Activated CD4-positive, alpha-beta memory T cell treated with anti-CD3 and anti-CD28 coated beads for 36 hours (primary cell): Measurements from ENCODE around the gene ADH5. TPM values are rescaled to one million over a fixed set of nuclear protein-coding genes. Genes with fewer than 3 reads are reported as not detected.
"Not testable (repeated sequence)": the region's sequence is repeated elsewhere in the genome, so short reads cannot be mapped to it uniquely, and the experiment has no call there.

Source experiments
- CTCF ChIA-PET: fragments of 350-600 bp; sonication (Branson Sonifier 250); formaldehyde crosslinking; loops from one replicate; lab custom pipeline; 2021; ENCODE audit warnings: antibody characterized with exemption, inconsistent platforms; lab: Charles Lee
- POLR2A ChIA-PET: fragments of 350-600 bp; sonication (Branson Sonifier 250); formaldehyde crosslinking; loops from one replicate; lab custom pipeline; 2021; ENCODE audit warnings: antibody characterized with exemption; lab: Charles Lee
- DNase-seq: peaks from one replicate; pipeline ENCODE4 v3.0.0-alpha.2; 2020
- H3K27ac Mint-ChIP-seq: one replicate; pipeline ENCODE4 v1.8.0; 2021; ENCODE audit warnings: mixed read lengths
- H3K27me3 Mint-ChIP-seq: one replicate; pipeline ENCODE4 v1.8.0; 2021; ENCODE audit warnings: mixed read lengths
- H3K36me3 Mint-ChIP-seq: one replicate; pipeline ENCODE4 v1.8.0; 2021; ENCODE audit warnings: mixed read lengths
- H3K4me1 Mint-ChIP-seq: one replicate; pipeline ENCODE4 v1.8.0; 2021; ENCODE audit warnings: low read depth, mixed read lengths
- H3K4me3 Mint-ChIP-seq: one replicate; pipeline ENCODE4 v1.8.0; 2021; ENCODE audit warnings: mild to moderate bottlenecking, mixed read lengths
- H3K9me3 Mint-ChIP-seq: one replicate; pipeline ENCODE4 v1.8.0; 2021; ENCODE audit warnings: mixed read lengths
- intact Hi-C: fragments of 100-400 bp; cut with micrococcal nuclease; formaldehyde crosslinking; loops from one replicate; pipeline ENCODE4 v1.15.1; 2023
- total RNA-seq, 2 experiments: library from RNA; stranded (reverse); gene quantifications; one replicate each; pipeline ENCODE4 v1.2.3, GENCODE V29; 2021

The ADH5 gene
- total RNA-seq, 2 experiments from 2014 or later, result 112 to 119 TPM

DNA sequence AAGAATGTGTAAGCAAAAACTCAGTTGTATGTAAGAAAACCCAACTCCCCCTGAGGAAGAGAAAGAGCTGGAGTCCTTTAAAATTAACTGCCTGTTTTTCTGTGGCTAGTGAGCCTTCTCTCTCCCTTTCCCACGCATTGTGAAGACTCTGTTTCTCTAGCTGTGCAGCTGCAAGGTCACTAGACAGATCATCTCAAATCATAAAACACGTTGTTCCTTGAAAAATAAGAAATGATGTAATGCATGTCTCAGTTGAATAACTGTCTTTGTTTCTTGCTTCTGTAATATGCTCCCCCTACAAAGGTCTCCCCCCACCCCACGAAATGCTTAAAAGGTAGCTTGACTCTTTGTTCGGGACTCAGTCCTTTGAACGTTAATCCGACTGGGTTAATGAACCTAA, 7.7 kb downstream of the ADH5 start:
- H3K27ac Mint-ChIP-seq, POLR2A ChIA-PET, H3K4me3 Mint-ChIP-seq, H3K9me3 Mint-ChIP-seq, H3K4me1 Mint-ChIP-seq, DNase-seq, CTCF ChIA-PET, H3K27me3 Mint-ChIP-seq: not testable (repeated sequence)
- intact Hi-C loops, result loop anchor here (10.0 kb wide), 1 partner anchor 816 kb away; the partner anchor contains the start of gene RAP1GDS1
- H3K36me3 Mint-ChIP-seq, result peaks cover 32% of the 10 kb centered on the region

DNA sequence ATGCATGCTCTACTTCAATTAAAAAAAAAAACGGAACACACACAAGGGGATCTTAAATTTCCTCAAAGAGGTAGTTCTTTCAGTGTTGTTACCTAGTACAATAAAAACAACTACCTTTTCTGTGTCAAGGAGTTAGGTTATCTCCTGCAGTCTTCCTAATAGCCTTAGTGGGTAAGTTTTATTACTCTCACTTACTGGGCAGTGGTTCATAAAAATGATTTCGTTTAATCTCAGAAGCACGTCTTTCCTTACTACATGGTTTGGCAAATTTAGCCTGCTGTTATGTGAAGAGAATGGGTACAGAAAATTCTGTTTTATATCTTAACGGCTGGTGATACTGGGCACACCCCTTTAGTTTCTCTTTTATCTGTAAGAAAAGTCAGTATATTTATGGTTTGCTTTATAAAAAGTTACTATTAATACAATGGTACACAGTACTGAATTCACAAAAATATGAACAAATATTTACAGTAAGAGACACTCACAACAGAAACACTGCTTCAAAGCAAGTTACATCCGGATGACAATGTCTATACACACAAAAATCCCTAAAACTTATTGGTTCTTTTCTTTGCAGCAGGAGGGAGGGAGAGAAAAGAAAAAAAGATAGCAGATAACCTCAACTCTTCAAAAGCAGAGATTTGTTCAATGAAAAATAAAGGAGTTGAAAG, 8.8 kb downstream of the ADH5 start:
- Mint-ChIP-seq H3K4me1 (peaks cover 3% of the 10 kb centered on the region), H3K9me3 (no peaks in the 10 kb centered on the region), H3K27me3 (no peaks in the 10 kb centered on the region), H3K4me3 (no peak overlapping the region), H3K27ac (no peak overlapping the region), H3K36me3 (peaks cover 36% of the 10 kb centered on the region)
- ChIA-PET CTCF (interaction anchor here (1.7 kb wide), 1 partner anchor 24 kb away, joined by 5 read pairs; no protein-coding TSS in a partner anchor), POLR2A (no interaction called here)
- DNase-seq, result no peak
- intact Hi-C loops, result loop anchor here (10.0 kb wide), 1 partner anchor 815 kb away; the partner anchor contains the start of gene RAP1GDS1

DNA sequence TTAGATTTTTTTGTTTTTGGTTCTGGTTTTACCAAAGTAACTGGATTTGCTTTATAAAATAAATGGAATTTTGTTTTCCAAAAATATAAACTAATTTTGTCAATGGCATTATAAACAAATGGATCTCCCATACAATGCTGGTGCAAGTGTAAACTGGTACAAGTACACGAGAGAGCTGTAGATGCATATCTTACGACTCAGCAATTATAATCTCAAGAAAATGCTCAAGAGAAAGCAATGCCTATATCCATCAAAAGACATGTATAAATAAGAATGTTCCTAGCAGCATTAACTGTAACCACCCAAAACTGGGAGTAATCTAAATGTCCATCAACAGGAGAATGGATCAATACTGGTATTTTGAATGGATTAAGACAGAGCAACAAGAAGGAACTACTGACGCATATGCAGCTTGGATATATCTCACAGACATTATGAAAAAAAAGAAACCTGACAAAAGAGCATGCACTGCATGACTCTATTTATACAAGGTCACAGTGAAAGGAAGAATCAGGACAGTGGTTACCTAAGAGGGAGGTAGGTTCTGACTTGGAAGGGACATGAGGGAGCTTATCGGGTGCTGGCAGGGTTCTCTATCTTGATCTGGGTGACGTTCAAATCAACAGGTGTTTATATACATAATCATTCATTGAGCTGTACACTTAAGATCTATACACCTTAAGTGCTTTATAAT, 9.5 kb downstream of the ADH5 start:
- Mint-ChIP-seq H3K4me3 (no peak overlapping the region), H3K36me3 (peaks cover 35% of the 10 kb centered on the region), H3K27ac (peak overlapping the region; percentile 38), H3K9me3 (no peaks in the 10 kb centered on the region), H3K27me3 (no peaks in the 10 kb centered on the region), H3K4me1 (peaks cover 3% of the 10 kb centered on the region)
- no peak for DNase-seq
- POLR2A ChIA-PET, result no interaction called here
- intact Hi-C loops, result no loop called here
- CTCF ChIA-PET, result interaction anchor here (1.7 kb wide), 1 partner anchor 23 kb away, joined by 5 read pairs; no protein-coding TSS in a partner anchor

DNA sequence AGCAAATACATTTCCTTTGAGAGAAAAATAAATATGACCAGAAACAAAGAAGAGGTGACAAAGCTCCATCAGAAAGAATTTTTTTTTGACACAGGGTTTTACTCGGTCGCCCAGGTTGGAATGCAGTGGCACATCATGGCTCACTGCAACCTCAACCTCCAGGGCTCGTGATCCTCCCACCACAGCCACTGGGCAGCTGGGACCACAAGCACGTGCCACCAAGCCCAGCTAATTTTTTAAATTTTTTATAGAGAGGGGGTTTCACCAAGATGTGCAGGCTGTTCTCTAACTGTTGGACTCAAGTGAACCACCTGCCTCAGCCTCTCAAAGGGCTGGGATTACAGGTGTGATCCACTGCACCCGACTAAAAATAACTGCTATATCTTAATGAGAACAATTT, 10.3 kb downstream of the ADH5 start:
- Mint-ChIP-seq H3K27ac (no peak overlapping the region), H3K4me1 (peaks cover 3% of the 10 kb centered on the region), H3K36me3 (peaks cover 37% of the 10 kb centered on the region), H3K27me3 (no peaks in the 10 kb centered on the region), H3K4me3 (no peak overlapping the region), H3K9me3 (no peaks in the 10 kb centered on the region)
- intact Hi-C loops, result no loop called here
- ChIA-PET POLR2A (no interaction called here), CTCF (interaction anchor here (1.7 kb wide), 1 partner anchor 22 kb away, joined by 5 read pairs; no protein-coding TSS in a partner anchor)
- no peak for DNase-seq

DNA sequence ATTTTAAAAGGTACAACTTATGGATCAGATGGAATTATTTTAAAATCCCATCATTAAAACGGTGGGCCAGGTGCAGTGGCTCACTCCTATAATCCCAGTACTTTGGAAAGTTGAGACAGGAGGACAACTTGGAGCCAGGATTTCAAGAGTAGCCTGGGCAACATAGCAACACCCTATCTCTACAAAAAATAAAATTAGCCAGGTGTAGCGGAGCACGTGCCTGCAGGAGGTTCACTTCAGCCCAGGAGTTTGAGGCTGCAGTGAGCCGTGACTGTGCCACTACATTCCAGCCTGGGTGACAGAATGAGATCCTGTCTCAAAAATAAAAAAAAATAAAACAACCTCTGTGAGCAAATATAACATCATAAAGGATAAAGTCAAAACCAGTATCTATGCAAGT, 11.4 kb downstream of the ADH5 start:
- Mint-ChIP-seq H3K9me3 (no peaks in the 10 kb centered on the region), H3K27me3 (no peaks in the 10 kb centered on the region), H3K36me3 (peaks cover 42% of the 10 kb centered on the region), H3K4me1 (peaks cover 1% of the 10 kb centered on the region), H3K27ac (no peak overlapping the region), H3K4me3 (no peak overlapping the region)
- intact Hi-C loops, result no loop called here
- POLR2A ChIA-PET, result no interaction called here
- no peak for DNase-seq
- CTCF ChIA-PET, result no interaction called here

GRCh38 chr4:99076292-99076976, 12.2 kb downstream of the ADH5 start:
- H3K27me3 Mint-ChIP-seq, result no peaks in the 10 kb centered on the region
- no peaks in the 10 kb centered on the region for H3K4me1 Mint-ChIP-seq
- H3K4me3 Mint-ChIP-seq, result no peak overlapping the region
- ChIA-PET POLR2A (interaction anchor here (1.6 kb wide), 1 partner anchor 12 kb away, joined by 4 read pairs; the partner anchor contains the start of gene ADH5), CTCF (no interaction called here)
- DNase-seq, result no peak
- no peak overlapping the region for H3K27ac Mint-ChIP-seq
- H3K9me3 Mint-ChIP-seq, result no peaks in the 10 kb centered on the region
- peaks cover 39% of the 10 kb centered on the region for H3K36me3 Mint-ChIP-seq
- intact Hi-C loops, result no loop called here

- no peak for DNase-seq
- Mint-ChIP-seq H3K27me3 (no peaks in the 10 kb centered on the region), H3K9me3 (no peaks in the 10 kb centered on the region), H3K4me3 (no peak overlapping the region), H3K4me1 (no peaks in the 10 kb centered on the region), H3K36me3 (peaks cover 39% of the 10 kb centered on the region), H3K27ac (no peak overlapping the region)
- intact Hi-C loops, result no loop called here
- POLR2A ChIA-PET, result interaction anchor here (1.6 kb wide), 1 partner anchor 14 kb away, joined by 4 read pairs; the partner anchor contains the start of gene ADH5
- CTCF ChIA-PET, result interaction anchor here (0.9 to 1.9 kb wide), 2 partner anchors 19 to 79 kb away, joined by 3 to 5 read pairs; partner anchors contain the start of gene METAP1
Measured at GRCh38 chr4:99074816-99075215, 13.8 kb downstream of the ADH5 start.

- intact Hi-C loops, result no loop called here
- ChIA-PET POLR2A (no interaction called here), CTCF (no interaction called here)
- peaks cover 34% of the 10 kb centered on the region for H3K36me3 Mint-ChIP-seq
- H3K9me3 Mint-ChIP-seq, result no peaks in the 10 kb centered on the region
- no peak overlapping the region for H3K27ac Mint-ChIP-seq
- no peak overlapping the region for H3K4me3 Mint-ChIP-seq
- H3K4me1 Mint-ChIP-seq, result no peaks in the 10 kb centered on the region
- H3K27me3 Mint-ChIP-seq, result no peaks in the 10 kb centered on the region
- DNase-seq, result no peak
Measured at GRCh38 chr4:99071159-99071558, 17.4 kb downstream of the ADH5 start.

DNA sequence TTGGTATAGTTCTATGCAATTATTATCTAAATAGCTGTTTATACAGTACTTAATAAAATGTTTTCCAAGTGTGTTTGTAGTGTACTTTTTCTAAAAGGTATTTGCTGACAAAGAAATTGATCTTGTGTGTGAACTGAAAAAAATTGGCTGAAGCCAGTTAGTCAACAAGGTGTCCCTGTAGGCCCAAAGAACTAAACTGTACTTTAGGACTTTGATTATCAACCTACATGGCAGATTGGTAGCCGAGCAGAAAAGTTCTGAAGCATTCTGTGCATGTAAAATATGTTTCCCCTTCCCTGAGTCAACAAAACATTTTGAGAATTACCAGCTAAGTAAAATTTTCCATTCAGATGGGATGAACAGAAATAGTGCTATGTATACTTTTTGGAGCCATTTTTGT, 21.0 kb downstream of the ADH5 start:
- no peak for DNase-seq
- intact Hi-C loops, result no loop called here

DNA sequence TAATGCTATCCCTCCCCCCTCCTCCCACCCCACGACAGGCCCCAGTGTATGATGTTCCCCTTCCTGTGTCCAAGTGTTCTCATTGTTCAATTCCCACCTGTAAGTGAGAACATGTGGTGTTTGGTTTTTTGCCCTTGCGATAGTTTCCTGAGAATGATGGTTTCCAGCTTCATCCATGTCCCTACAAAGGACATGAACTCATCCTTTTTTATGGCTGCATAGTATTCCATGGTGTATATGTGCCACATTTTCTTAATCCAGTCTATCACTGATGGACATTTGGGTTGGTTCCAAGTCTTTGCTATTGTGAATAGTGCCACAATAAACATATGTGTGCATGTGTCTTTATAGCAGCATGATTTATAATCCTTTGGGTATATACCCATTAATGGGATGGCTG, 23.1 kb downstream of the ADH5 start:
- POLR2A ChIA-PET, H3K4me1 Mint-ChIP-seq, H3K27ac Mint-ChIP-seq, CTCF ChIA-PET, DNase-seq, H3K9me3 Mint-ChIP-seq, H3K27me3 Mint-ChIP-seq, H3K4me3 Mint-ChIP-seq, intact Hi-C loops: not testable (repeated sequence)
- H3K36me3 Mint-ChIP-seq, result peaks cover 38% of the 10 kb centered on the region

More for the DNA sequence above, 21.0 kb downstream of the ADH5 start:
- Mint-ChIP-seq H3K27me3 (no peaks in the 10 kb centered on the region), H3K4me1 (peaks cover 3% of the 10 kb centered on the region), H3K9me3 (peaks cover 5% of the 10 kb centered on the region), H3K27ac (no peak overlapping the region), H3K4me3 (no peak overlapping the region), H3K36me3 (peaks cover 38% of the 10 kb centered on the region)
- CTCF ChIA-PET, result interaction anchor here (2.5 kb wide), 1 partner anchor 11 kb away, joined by 19 read pairs; no protein-coding TSS in a partner anchor
- POLR2A ChIA-PET, result no interaction called here

DNA sequence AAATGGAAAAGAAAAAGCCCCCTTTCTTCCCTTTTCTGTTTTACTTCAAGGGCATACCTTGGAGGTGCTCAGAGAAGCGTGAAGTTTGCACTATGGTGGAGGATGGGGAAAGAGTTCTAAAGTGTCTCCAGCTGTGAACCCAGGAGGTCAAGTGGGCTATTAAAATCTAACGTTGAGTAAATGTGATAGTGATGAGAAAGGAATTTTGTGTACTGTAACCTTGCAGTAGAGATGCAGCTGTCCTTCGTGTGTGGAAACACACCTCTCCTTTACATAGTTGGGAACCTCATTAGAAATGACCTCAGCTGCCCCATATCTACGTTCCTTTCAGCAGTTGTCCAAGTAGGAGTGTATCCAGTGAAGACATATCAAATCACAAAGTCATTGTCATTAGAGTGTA, 26.5 kb downstream of the ADH5 start:
- DNase-seq, result no peak
- Mint-ChIP-seq H3K36me3 (peaks cover 46% of the 10 kb centered on the region), H3K4me3 (no peak overlapping the region), H3K27me3 (no peaks in the 10 kb centered on the region), H3K4me1 (peaks cover 9% of the 10 kb centered on the region), H3K9me3 (peaks cover 5% of the 10 kb centered on the region), H3K27ac (no peak overlapping the region)
- CTCF ChIA-PET, result interaction anchor here (1.6 kb wide), 1 partner anchor 67 kb away, joined by 3 read pairs; the partner anchor contains the start of gene METAP1
- POLR2A ChIA-PET, result no interaction called here
- intact Hi-C loops, result no loop called here
